MV-4-11 (cell line): ENCODE measurements around the gene RPS8.
"Not testable (repeated sequence)": the region's sequence is repeated elsewhere in the genome, so short reads cannot be mapped to it uniquely, and the experiment has no call there.

Source experiments
- DNase-seq: peaks from one replicate; lab custom pipeline; 2025; lab: John Stamatoyannopoulos, UW

Gene RPS8

DNA sequence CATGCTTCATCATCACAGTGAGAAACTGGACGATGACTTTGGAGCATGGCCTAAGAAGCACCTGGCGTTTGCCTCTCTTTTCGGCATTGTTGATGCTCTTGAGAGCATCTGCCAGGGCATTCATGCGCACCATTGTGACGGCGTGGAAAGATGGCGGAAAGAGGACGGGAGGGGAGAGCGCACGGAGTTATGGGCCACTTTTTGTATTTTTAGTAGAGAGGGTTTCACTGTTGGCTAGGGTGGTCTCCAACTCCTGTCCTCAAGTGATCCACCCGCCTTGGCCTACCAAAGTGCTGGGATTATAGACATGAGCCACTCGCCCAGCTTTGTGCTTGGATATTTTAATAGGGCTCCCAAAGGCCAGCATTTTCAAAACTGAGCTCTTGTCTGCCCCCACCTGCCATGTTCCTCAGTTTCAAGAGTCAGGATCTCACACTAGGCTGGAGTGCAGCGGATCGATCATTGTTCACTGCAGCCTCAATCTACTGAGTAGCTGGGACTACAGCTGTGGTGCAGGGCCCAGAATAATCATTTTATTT, 5.3 kb downstream of the RPS8 start:
- DNase-seq: peak; percentile 26

DNA sequence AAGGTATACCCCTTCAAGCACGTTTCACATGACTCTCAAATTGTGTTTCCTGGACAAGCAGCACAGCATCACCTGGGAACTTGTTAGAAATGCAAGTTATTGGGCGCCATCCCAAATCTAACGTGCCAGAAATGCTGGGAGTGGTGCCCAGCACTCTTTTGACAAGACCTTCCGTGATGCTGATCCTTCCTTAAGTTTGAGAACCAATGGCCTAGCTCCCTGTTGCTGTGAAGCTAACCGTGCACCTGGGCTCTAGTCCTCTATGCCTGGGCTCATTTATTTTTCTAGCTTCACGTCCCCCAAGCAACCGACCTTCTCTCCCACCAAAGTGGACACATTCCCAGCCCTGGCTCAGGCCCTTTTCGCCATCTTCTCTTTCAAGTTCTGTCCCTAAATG, 8.4 kb downstream of the RPS8 start:
- DNase-seq: no peak

DNA sequence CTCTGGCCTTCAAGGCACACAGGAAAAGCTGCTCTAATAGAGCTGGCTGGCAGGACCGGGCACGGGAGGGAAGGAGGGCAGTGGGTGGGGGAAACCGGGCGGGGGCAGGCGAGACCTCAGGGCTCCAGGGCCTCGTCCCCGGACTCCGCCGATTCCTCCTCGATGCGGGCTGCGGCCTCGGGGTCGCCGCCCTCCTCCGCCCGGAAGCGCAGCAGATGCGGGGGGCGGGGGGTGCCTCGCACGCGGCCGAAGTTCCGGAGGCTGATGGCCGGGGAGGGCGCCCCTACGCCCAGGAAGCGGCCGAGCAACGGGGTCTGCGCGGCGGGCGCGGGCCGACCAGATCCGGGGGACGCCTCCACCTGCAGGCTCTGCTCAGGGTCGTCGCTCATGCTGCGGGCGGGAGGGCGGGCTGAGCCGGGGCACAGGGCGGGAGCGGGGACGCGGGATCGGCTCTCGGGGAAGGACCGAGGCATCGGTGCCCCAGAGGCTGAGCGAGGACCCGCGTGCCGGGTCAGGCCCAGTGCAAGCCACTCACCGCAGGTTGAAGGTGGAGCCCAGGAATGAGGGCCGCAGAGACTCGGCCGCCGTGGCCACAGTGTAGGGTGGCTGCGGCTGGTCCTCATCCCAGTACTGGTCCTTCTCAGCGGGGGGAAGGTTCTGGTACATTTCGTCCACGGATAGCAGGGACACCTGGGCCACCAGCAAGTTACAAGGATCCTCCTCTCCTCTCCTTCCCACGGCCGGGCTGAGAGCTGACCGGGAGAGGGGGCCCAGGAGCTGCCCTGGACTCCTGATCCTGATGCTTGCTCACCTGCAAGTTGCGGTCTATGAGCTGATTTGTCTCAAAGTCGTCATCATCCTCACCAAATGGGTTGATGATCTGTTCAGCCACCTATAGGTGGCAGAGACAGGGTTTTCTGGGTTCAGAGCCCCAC, 9.0 kb downstream of the RPS8 start:
- DNase-seq: no peak

DNA sequence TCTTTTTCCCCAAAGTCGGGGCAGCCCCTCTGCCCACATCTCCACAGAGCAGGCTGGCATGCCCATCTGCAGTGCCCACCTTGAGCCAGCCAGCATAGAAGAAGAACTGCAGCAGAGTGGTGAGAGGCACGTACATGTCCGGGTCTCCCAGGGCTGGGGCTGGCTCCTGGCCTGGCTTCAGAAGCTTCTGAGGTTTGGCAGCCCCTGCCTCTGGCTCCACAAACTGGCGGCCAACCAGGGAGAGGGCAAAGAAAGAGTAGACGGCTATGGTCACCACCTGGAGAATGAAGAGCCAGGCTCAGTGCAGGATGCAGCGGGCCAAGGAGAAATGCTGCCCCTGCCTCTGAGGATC, 9.7 kb downstream of the RPS8 start:
- DNase-seq: no peak

DNA sequence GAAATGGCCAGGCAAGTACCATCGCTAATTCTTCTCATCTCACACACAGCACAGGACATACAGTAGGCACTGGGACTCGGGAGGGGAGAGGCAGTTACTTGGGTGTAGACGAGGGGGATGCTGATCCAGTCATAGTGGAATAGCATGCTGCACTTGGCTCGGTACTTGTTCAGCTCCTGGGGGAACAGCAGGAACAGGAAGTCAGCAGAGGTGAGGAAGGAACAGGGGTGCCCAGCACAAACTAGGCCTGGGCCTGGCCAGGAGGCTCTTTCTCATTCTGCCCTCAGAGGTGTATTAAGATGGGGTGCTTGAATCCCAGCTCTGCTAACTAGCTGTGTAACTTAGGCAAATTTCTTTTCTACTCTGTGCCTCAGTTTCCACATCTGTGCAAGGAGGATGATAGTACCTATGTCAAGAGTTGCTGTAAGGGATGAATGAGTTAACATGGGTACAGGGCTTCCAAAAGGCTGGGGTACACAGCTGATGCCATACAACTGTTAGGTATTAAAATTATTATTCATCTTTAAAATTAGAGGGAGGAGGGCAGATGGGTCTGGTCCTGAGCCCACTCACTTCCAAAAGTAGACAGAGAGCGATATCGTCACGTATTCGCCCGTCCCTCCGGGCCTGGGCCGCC, 10.3 kb downstream of the RPS8 start:
- no peak for DNase-seq

DNA sequence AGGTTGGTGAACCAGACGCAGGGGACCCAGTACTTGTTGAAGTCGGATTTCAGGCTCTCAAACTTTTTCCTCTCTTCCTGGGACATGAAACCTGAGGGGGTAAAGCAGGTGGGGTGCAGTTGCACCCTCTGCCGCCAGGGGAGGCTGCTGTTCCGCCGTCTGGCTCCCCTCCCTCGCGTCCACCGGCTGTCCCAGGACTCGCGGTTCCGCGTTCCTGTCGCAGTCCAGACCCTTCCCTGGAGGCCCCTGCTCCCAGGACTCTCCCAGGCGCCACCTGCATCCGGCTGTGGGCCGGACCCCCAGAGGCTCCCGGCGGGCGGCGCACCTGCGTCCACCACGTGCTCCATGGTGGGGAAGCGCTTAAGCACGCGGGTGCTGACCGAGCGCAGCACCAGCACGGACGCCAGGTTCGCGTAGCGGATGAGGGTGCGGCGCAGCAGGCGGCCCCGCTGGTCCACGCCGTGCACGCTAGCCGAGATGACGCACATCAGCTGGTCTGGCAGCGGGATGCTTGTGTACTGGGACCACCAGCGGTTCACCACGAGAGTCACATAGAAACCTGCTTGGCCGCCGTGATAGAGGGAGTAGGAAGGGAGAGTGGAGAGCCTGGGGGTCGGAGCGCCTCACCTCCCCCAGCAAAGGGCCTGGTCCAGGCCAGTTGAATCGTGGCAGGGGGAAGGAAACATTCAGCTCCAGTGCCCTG, 10.9 kb downstream of the RPS8 start:
- peak; percentile 46 for DNase-seq

DNA sequence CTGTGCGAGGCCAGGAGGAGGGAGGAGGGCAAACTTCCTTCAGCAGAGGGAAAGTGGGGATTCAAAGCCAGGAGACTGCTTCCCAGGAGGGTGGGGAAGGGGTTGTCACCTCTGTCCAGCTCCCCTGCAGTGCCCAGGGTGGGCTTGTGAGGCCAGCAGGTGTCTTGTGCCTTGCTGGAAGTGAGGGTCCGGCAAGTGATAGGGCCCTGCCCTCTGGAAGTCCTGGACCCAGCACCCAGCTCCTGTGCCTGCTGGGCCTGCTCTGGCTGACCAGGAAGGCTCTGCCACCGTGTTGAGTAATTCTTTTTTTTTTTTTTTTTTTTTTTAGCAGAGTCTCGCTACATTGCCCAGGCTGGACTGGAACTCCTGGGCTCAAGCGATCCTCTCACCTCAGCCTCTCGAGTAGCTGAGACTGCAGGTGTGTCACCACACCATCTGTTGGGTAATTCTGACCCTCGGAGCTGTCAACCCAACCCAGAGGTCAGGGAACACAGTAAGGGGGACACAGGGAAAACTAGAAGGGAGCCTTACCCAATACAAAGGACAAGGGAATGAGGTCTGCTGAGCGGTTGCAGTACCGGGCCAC, 11.6 kb downstream of the RPS8 start:
- DNase-seq: no peak

DNA sequence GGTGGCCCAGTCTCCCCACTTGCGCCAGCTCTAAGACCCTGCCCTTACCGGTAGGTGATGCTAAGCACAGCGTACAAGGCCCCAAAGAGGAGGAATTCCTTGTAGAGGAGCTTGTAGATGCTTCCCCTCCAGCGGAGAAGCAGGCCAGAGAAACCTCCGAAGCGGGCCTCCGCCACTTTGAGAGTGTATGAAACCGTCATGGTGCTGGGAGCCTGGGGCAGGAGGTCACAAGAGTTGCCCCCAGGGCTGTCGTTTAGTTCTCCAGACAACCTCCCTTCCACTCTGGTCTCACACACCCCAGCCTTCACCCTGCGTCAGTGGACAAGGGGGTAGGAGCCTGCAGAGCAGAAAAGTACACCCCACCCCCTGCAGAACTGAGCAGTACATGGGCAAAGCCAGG, 12.2 kb downstream of the RPS8 start:
- no peak for DNase-seq

DNA sequence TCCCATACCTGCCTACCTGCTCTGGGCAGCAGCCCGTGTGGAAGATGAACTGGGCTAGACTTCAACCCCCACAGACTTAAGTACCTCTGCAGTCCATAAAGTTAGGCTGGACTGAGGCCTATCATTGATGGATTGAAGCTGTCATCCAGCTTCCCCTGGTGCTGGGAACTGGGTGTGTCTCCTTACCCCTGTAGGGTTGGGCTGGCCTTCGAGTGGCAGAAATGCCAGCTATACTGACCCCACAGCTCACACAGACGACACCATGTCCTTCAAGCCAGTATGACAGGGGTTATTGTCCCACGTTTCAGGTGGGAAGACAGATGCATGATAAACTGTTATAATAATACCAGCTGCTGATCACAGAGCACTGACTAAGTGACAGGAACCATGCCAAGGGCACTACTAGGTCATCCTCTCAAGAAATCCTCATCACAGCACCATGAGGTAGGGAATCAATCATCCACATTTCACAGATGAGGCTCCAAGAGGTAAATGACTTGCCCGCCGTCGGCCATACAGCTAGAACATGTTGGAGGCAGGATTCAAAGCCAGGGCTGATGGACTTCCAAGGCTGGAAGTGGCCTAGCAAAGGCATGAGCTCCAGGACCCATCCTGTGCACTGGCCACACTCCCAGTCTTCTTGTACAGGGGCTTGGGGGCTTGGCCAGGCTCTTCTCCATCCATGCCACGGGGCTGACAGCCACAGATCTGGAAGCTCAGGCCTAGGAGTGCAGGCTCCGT, 12.9 kb downstream of the RPS8 start, which contains the start of gene BEST4:
TSS of gene BEST4 (minus strand) at position 51 of the 741 bp plus-strand sequence. CDS start 465 bp downstream, outside the sequence.
- no peak for DNase-seq

DNA sequence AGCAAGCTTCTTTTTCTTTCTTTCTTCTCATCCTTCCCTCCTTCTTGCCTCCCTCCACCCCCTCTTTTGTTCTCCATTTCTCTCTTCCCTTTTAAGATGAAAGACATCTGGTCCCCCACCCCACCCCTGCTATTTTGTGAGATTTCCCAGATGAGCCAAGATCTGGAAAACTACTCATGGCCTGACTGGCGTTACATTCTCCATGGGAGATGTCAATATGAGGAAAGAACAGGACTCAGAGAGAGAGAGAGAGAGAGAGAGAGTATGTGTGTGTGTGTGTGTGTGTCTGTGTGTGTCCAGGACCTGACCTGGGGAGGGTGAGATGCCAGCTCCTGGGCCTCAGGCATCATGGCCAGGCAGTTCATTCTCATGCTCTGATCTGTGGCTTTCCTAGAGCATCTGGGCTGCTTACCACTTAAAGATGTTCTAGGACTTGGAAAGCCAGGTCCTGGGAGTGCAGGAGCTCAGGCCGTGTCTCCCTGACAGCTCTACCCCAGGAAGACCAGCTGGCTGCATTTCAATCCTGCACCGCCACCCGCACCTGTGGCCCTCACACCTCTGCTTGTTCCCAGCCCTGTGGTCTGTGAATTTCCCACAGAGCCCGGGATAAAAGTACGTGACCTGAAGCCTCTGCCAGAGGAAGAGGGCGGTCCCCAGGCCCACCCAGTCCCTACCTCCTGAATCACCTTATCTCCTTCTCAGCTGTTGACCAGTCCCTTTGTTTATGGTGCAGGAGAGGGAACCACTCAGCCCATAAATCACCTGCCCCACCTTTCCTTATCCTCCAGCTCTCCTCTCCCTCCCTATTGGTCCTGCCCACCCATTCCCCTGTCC, 15.8 kb downstream of the RPS8 start:
- no peak for DNase-seq

DNA sequence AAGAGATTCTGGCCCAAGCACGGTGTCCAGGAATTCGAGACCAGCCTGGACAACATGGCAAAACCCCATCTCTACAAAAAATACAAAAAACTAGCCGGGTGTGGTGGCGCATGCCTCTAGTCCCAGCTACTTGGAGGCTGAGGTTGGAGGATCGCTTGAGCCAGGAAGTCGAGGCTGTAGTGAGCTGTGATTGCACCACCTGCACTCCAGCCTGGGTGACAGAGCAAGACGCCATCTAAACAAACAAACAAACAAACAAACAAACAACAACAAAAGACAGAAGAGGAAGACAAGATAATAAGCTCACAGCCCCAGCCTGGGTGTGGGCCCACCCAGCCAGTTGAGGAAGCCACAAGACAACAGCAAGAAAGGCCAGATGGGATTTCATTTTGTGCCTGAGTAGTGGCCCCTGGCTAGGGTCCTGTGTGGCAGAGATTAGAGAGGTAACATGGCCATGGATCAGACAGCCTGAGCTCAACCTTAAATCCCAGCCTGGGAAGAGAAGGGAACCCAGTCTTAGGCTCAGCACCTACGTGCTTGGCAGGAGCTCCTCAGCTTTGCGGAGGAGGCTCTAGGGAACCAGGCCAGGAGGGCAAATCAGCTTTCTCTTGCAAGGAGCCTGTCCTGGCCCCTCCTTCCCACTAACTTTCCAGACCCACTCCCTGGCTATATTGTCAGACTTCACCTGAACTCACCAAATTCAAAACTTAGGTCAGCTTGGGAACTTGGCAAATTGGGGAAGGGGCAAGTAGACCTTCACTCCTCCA, 17.6 kb downstream of the RPS8 start:
- DNase-seq: no peak

DNA sequence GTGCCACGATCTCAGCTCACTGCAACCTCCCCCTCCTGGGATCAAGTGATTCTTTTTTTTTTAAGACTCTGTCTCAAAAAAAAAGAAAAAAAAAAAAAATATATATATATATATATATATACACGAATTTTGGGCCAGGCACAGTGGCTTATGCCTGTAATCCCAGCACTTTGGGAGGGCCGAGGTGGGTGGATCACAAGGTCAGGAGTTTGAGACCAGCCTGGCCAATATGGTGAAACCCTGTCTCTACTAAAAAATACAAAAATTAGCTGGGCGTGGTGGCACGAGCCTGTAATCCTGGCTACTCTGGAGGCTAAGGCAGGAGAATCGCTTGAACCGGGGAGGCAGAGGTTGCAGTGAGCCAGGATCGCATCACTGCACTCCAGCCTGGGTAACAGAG, 22.5 kb downstream of the RPS8 start:
- DNase-seq: not testable (repeated sequence)

DNA sequence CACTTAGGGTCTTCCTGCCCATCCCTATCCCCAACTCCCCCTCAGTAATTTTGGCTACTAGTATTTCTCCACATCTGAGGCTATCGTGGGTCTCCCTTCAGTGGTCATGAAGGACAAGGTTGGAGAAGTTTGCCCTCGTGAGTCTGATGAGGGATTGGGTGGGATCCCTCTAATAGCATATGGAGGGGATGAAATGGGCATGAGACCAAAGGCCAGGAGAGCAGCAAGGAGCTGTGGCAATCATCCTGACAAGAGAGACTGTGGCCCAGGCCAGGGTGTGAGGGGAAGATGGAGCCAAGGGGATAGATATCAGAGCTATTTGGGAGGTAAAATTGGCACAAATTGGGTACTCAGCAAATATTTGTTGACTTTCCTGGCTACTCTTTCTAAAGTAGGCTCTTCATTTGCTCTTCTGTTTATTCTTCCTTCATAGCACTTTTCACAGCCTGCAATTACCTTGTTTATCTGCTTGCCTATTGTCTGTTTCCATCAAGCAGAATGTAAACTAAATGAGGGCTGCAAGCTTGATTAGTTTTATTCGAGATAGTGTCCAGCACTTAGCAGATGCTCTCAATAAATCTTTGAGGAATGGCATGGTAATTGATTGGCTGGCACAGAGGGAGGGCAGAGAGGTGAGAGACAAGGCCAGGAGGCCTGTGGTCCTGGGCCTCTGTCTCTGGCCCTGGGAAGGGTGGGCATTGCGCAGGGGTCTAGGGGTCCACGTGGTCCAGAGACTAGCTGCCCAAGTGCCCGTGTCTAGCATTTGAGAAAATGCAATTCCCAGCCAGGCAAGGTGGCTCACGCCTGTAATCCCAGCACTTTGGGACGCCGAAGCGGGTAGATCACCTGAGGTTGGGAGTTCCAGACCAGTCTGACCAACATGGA, 23.4 kb downstream of the RPS8 start:
- DNase-seq: no peak

DNA sequence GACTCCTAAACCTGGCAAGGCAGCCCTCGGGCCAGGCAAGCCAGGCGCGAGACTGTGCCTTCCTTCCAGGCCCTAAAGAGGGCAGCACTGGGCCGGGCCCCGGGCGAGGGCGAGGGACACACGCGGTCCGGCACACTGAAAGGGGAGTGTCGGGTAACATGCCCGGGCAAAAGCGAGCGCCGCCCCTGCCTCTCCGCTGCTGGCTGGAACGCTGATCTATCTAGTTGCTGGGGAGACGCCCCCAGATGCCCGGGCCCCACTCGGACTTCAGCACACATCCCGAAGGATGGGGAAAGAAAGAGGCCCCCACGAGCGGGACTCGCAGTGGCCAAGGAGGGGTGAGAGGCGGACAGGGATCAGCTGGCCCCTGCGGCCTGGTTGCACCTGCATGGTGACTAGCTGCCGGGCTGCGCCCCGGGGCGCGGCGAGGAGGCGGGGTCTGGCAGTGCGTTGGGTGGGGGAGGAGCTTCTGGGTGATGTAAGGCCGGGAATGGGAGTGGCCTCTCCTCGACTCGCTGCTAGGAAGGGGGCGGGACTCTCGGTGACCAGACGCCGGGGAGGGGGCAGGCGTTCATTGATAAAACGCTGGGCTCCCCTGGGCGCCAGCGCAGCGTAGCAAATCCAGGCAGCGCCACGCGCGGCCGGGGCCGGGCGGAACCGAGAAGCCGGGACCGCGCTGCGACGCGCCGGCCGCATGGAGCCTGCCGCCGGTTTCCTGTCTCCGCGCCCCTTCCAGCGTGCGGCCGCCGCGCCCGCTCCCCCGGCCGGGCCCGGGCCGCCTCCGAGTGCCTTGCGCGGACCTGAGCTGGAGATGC, 24.6 kb downstream of the RPS8 start, which contains the start of gene PLK3:
TSS of gene PLK3 (plus strand) at position 608 of the 815 bp plus-strand sequence. CDS start at position 695, 87 bp downstream.
- peak; percentile 95 for DNase-seq

DNA sequence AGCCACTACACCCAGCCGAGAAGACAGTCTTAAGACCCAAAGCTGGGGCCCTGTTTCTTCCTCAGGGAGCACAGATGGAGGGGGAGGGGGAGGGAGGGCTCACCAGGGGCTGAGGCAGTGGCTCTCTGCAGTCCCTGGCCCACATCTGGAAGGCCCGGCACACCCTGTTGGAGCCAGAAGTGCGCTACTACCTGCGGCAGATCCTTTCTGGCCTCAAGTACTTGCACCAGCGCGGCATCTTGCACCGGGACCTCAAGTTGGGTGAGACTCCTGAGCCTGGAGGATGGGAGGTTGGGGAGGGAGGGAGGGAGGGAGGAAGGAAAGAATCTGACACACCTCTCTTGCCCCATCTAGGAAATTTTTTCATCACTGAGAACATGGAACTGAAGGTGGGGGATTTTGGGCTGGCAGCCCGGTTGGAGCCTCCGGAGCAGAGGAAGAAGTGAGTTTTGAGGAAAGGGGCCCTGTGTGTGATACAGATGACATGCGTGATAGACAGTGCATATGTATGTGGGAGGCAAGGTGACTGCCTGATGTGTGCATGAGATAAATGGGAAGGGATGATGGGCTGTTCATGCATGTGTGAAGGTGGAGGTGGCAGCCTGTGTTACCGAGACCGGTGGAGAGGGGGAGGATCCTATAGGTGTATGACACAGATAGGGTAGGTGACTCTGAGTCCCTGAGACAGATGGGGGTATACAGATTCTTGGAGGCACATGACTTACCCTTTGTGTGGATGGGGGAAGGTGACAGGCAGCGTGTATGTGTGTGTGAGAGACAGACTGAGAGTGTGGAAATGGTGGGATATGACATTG, 26.4 kb downstream of the RPS8 start:
- DNase-seq: no peak

DNA sequence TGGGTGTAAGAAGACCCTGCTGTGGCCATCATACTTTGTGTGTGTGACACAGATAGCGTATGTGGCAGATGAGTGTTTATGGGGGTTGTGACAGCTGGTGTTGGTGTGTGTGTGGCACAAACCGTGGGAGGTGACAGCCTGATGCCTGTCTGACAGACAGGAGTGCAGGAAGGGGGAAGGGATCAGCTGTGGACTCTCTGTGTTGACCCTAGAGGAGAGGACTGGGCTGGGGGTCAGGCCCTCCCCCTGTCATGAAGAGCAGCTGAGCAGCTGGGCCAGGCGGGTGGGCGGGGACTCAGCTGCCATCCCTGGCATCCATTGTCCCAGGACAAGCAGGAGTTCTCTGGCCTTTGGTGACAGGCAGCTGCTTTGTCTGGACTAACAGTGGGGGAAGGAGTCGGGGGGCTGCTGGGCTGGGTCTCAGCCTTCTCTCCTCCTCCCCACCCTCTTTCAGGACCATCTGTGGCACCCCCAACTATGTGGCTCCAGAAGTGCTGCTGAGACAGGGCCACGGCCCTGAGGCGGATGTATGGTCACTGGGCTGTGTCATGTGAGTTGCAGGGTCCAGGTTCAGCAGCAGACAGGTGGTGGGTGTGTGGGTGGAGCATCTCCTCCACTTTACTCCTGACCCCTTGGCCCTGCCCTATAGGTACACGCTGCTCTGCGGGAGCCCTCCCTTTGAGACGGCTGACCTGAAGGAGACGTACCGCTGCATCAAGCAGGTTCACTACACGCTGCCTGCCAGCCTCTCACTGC, 27.1 kb downstream of the RPS8 start:
- DNase-seq: no peak
